Muscle of leg (tissue), 11 donors: ENCODE results near the gene MGAT4D. TPM values are rescaled to one million over a fixed set of nuclear protein-coding genes. Genes with fewer than 3 reads are reported as not detected.

ENCODE experiments used
- DNase-seq: peaks from one replicate; pipeline ENCODE4 v3.0.0; 2013
- H3K27ac ChIP-seq: one replicate; pipeline ENCODE4 v1.5.1; 2013; ENCODE audit warnings: mild to moderate bottlenecking, low read length, control low read depth
- H3K27me3 ChIP-seq: one replicate; pipeline ENCODE4 v1.6.1; 2013; ENCODE audit warnings: low read length; ENCODE audit not compliant: control insufficient read depth, insufficient read depth
- H3K36me3 ChIP-seq: one replicate; pipeline ENCODE4 v1.6.1; 2013; ENCODE audit warnings: low read length; ENCODE audit not compliant: control insufficient read depth, insufficient read depth
- H3K4me1 ChIP-seq: one replicate; pipeline ENCODE4 v1.6.1; 2013; ENCODE audit warnings: low read length; ENCODE audit not compliant: control insufficient read depth, insufficient read depth
- H3K4me3 ChIP-seq: one replicate; pipeline ENCODE4 v1.5.1; 2013; ENCODE audit warnings: low read length, control low read depth
- H3K9me3 ChIP-seq: replicated peaks from 2 replicates; pipeline ENCODE4 v1.6.1; 2013; ENCODE audit warnings: low read depth, low read length; ENCODE audit not compliant: control insufficient read depth
- WGBS: methylation state at CpG from one replicate; pipeline ENCODE4 v1.1.5; 2013; ENCODE audit warnings: missing lambda C conversion rate; ENCODE audit not compliant: insufficient coverage; 5-methylcytosine and 5-hydroxymethylcytosine counted together
- polyA plus RNA-seq, 8 donors: library from polyadenylated mRNA; unstranded; fragments of 120-200 nt; gene quantifications; one replicate each; pipeline versions ENCODE4 v1.2.1 to v1.2.3, GENCODE V29; 2013; ENCODE audit warnings: inconsistent platforms in 1 of 8, low replicate concordance in 1 of 8; ENCODE audit not compliant: insufficient read length in 8 of 8, insufficient read depth in 1 of 8
- total RNA-seq: library from RNA; stranded (reverse); fragments of 120-200 nt; gene quantifications from one replicate; pipeline ENCODE4 v1.2.4, GENCODE V29; 2013

The MGAT4D gene
- total and polyA plus RNA-seq, 9 donors = not detected

DNA sequence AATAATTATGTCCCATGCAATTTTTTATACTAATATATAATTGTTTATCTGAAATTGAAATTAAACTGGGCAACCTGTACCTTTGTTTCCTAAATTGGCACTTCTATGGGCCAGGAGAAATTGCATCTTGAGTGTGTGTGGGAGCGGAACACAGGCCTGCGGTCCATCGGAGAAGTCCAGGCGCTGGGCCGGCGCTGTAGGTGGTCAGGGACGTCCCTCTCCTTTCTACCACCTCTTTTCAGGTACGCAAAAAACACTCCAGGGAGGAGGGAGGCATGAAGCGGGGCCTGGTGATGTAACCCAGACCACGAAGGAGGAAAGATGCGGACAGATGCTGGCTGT lies 717 bp downstream of the MGAT4D start:
- Histone ChIP-seq H3K27ac (no peak overlapping the region), H3K4me1 (no peaks in the 10 kb centered on the region), H3K9me3 (no peaks in the 10 kb centered on the region), H3K4me3 (no peak overlapping the region), H3K27me3 (peaks cover 32% of the 10 kb centered on the region), H3K36me3 (no peaks in the 10 kb centered on the region)
- WGBS = 52% methylated on average over 4 of the region's 11 CpGs
- DNase-seq = no peak

DNA sequence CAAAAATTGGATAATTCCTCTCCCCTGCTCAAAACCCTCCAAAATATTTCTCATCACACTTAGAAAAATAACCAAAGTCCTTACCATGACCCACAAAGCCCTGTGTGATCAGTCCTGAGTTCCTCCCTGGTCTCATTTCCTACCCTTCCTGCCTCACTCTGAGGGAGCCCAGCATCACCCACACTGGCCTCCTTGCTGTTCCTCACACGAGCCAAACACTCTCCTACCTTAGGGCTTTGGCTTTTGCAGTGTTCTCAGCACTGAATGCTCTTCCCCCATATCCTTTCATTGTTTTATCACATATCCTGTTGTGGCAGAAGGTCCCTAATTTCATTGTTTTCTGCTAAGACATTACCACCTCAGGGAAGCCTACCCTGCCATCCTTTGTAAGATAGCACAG lies 12.2 kb downstream of the MGAT4D start:
- no peak overlapping the region for H3K27ac ChIP-seq
- no peaks in the 10 kb centered on the region for H3K4me1 ChIP-seq
- no peaks in the 10 kb centered on the region for H3K36me3 ChIP-seq
- peaks cover 3% of the 10 kb centered on the region for H3K9me3 ChIP-seq
- H3K27me3 ChIP-seq = no peaks in the 10 kb centered on the region
- no peak for DNase-seq
- H3K4me3 ChIP-seq = no peak overlapping the region
- 42% methylated on average over 1 of the region's 1 CpG for WGBS

GRCh38 chr4:140483445-140483844 lies 14.6 kb downstream of the MGAT4D start:
- Histone ChIP-seq H3K4me3 (no peak overlapping the region), H3K9me3 (peaks cover 3% of the 10 kb centered on the region), H3K36me3 (no peaks in the 10 kb centered on the region), H3K4me1 (no peaks in the 10 kb centered on the region), H3K27ac (no peak overlapping the region), H3K27me3 (no peaks in the 10 kb centered on the region)
- no peak for DNase-seq
- WGBS = 100% methylated on average over 1 of the region's 4 CpGs

DNA sequence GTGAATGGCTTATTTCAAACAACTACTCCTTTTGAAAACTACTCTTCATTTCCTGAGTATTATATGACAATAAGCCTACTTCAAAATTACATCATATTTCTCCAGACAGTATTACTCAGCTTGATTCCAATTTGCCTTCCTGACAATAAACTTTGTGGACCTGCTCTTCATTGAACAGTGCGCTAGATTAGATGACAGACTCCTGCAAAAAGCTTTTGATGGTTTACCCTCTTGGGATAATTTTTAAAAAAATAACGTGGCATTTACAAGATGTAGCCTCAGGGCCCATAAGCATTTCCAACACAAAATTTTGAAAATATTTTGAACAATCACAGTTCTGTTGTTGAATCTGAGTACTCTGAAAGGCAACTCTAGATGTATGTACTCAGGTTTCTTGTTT lies 25.9 kb downstream of the MGAT4D start:
- Histone ChIP-seq H3K4me1 (no peaks in the 10 kb centered on the region), H3K9me3 (no peaks in the 10 kb centered on the region), H3K4me3 (no peak overlapping the region), H3K36me3 (no peaks in the 10 kb centered on the region), H3K27me3 (peaks cover 4% of the 10 kb centered on the region), H3K27ac (no peak overlapping the region)
- WGBS = no CpG with 5 or more reads among the region's 2 CpGs
- DNase-seq = no peak

GRCh38 chr4:140469791-140470733 lies 28.0 kb downstream of the MGAT4D start:
- Histone ChIP-seq H3K27ac (no peak overlapping the region), H3K27me3 (peaks cover 4% of the 10 kb centered on the region), H3K4me3 (no peak overlapping the region), H3K36me3 (no peaks in the 10 kb centered on the region), H3K4me1 (no peaks in the 10 kb centered on the region), H3K9me3 (no peaks in the 10 kb centered on the region)
- DNase-seq = peak; percentile 13
- 20% methylated on average over 16 of the region's 27 CpGs for WGBS

- WGBS = 86% methylated on average over 1 of the region's 1 CpG
These were observed 31.9 kb downstream of the MGAT4D start for GRCh38 chr4:140466146-140466545.

GRCh38 chr4:140463614-140464013 lies 34.5 kb downstream of the MGAT4D start:
- H3K4me1 ChIP-seq = no peaks in the 10 kb centered on the region
- H3K9me3 ChIP-seq = no peaks in the 10 kb centered on the region
- no peaks in the 10 kb centered on the region for H3K36me3 ChIP-seq
- H3K27ac ChIP-seq = no peak overlapping the region
- H3K27me3 ChIP-seq = no peaks in the 10 kb centered on the region
- DNase-seq = no peak
- H3K4me3 ChIP-seq = no peak overlapping the region
- 80% methylated on average over 1 of the region's 1 CpG for WGBS

More at GRCh38 chr4:140466146-140466545, 31.9 kb downstream of the MGAT4D start:
- Histone ChIP-seq H3K9me3 (no peaks in the 10 kb centered on the region), H3K4me3 (no peak overlapping the region), H3K36me3 (no peaks in the 10 kb centered on the region), H3K27me3 (peaks cover 4% of the 10 kb centered on the region), H3K4me1 (no peaks in the 10 kb centered on the region), H3K27ac (no peak overlapping the region)
- no peak for DNase-seq

- Histone ChIP-seq H3K4me3 (no peak overlapping the region), H3K4me1 (no peaks in the 10 kb centered on the region), H3K27me3 (no peaks in the 10 kb centered on the region), H3K36me3 (no peaks in the 10 kb centered on the region), H3K27ac (no peak overlapping the region), H3K9me3 (no peaks in the 10 kb centered on the region)
- no peak for DNase-seq
- 64% methylated on average over 2 of the region's 3 CpGs for WGBS
These were observed 34.9 kb downstream of the MGAT4D start for GRCh38 chr4:140463182-140463581.

DNA sequence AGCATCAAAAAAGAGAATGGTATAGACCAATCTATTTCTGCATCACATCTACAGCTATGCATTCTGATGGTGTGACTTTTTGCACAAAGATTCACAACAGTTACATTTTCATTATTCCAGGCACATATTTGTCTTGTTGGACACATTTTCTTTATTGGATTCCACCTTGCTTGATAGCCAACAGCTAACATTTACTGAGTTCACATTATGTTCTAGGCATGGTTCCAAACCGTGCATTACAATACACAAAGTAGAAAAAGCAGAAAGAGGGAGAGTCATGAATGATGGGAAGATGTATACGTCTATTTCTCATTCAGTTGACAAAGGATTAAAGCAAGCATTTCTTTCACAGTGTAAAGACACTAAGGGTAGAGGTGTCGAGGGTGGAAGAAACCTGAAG lies 47.7 kb downstream of the MGAT4D start:
- no peak overlapping the region for H3K27ac ChIP-seq
- H3K4me1 ChIP-seq = no peaks in the 10 kb centered on the region
- peak; percentile 11 for DNase-seq
- H3K4me3 ChIP-seq = no peak overlapping the region
- H3K9me3 ChIP-seq = no peaks in the 10 kb centered on the region
- WGBS = no CpG with 5 or more reads among the region's 3 CpGs
- no peaks in the 10 kb centered on the region for H3K27me3 ChIP-seq
- no peaks in the 10 kb centered on the region for H3K36me3 ChIP-seq

- WGBS = no CpG with 5 or more reads among the region's 2 CpGs
- no peak overlapping the region for H3K27ac ChIP-seq
- H3K4me1 ChIP-seq = no peaks in the 10 kb centered on the region
- H3K27me3 ChIP-seq = no peaks in the 10 kb centered on the region
- H3K4me3 ChIP-seq = no peak overlapping the region
- H3K36me3 ChIP-seq = no peaks in the 10 kb centered on the region
- H3K9me3 ChIP-seq = no peaks in the 10 kb centered on the region
- no peak for DNase-seq
These were observed 49.3 kb downstream of the MGAT4D start for GRCh38 chr4:140448830-140449229.
